ENCODE results near the gene LIN54.
"Not testable (repeated sequence)": the region's sequence is repeated elsewhere in the genome, so short reads cannot be mapped to it uniquely, and the experiment has no call there.

LIN54 gene

DNA sequence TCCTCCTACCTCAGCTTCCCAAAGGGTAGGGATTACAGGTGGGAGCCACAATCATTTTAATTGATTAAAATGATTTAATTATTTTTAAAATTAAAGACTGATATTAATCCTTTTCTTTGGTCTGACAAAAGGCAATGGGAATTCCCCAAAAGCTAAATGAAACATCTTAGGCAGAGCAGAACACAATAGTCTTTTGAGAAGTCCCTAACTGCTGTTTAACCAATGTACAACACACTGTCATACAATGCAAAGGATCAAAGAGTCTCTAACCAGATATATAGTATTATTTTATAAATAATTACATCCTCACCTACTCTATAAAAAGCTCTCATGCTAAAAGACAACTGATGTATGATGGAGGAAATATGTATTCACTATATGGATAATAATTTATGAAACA is 63.1 kb downstream of the LIN54 start:
- no peak for DNase-seq (ENCODE audit: low read depth in 2 of 2)

DNA sequence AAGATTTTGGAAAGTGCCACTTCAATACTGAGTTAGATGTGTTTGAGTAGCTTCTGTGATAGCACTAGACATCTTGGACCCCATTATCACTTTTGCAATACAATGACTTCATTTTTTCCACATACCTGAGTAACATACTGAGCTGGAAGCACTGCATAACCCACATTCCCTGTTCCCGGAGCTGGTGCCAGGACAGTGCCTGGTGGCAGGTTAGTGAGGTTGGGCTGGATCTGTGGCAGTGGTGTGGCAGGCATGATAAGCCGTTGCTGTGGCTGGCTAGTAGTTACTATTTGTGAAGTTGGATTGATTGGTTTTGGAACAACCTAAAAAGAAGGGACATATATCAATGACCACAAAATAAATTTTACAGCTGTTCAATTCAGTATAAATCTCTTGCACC is 71.2 kb downstream of the LIN54 start:
- no peak for DNase-seq (ENCODE audit: low read depth in 2 of 2)

DNA sequence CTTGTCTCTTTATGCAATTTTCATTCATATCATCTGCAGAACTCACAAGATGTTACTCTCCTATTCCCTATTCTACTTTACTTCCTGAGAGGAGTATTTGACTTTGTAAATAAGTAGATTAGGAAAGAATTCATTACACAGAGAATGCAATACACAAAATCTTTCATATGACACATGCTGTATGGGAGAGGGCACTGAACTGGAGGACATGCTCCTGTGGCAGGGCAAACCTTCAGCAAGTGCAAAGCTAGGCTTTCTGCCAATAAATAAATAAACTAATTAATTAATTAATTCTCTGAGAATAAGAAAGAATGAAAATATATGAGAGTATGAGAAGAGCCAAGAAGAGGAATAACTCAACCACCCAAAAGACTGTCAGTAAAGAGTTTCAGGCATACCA is 76.2 kb downstream of the LIN54 start:
- DNase-seq (ENCODE audit: low read depth in 2 of 2), result no peak

DNA sequence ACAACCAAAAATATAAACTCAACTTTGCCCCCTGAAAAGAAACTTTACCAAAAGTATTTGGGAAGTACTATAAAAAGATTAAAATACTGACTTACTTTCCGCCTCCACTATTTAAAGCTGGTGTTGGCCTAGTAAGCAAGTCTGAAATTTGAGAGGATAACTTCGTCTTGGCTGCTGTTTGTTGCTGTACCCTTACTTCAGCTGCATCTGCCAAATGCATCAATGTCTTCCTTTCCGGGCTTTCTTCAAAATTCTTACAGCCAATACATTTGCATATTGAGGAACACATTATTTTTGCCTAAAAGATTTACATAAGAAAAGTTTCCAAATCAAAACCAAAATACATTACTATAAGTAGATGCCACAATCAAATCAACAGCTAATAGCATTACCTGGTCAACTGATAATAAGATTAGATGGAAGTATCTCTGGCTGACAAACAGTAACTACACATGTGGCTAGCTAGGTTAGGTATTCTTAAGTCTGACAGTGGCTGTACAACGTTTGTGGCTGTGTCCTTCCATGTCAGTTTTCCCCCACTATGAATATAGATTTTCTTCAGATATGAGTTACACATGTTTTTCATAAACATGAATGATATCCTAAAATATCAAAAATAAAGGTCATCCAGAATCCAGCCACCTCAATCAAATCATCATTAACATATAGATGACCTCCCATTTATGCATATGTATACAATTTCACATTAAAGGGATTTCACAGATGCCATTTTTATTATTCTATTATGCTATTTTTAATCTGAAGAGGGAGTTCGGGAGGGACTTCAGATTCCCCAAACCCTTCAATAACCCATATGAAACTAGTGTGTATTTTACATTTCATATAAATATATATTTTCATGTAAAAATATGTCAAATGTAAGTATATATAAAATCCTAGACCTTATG is 79.5 kb downstream of the LIN54 start:
- DNase-seq (ENCODE audit: low read depth in 2 of 2), result no peak

DNA sequence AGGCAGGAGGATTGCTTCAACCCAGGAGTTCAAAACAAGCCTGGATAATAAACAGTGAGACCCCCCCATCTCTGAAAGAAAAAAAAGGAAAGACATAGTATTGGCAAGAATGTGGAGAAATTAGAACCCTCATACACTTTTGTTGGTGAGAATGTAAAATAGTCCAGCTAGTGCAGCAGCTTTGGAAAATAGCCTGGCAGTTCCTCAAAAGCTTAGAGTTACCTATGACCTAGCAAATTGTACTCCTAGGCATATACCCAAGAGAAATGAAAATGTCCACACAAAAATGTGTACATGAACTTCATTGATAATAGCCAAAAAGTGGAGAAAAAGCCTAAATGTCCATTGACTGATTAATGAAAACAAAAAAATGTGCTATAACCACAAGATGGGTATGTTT is 88.8 kb downstream of the LIN54 start:
- no peak for DNase-seq (ENCODE audit: low read depth in 2 of 2)

DNA sequence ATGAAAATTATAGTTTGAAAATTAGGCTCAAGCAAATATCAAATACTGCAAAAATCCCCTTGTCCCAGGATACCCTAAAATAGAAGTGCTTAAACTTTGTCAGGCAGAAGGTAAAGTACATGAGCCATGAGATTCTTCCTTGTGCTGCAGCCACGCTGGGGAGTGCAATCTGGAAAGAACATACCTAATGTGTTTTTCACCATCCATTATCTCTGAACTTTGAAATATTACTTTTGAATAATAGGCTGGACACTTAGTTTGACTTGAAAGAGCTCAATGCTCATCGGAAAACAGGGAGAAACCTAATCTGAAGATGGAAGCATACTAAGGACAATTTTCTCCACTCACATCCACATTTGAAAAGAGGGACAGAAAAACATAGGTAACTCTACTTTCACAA is 91.2 kb downstream of the LIN54 start:
- DNase-seq (ENCODE audit: low read depth in 2 of 2), result no peak

DNA sequence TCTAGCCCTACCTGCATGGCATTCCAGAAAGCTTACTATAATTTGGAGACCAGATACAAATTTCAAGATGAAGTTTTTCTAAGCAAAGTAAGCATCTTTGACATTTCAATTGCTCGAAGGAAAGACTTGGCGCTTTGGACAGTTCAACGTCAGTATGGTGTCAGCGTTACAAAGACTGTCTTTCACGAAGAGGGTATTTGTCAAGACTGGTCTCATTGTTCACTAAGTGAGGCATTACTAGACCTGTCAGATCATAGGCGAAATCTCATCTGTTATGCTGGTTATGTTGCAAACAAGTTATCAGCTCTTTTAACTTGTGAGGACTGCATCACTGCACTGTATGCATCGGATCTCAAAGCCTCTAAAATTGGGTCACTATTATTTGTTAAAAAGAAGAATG is 92.5 kb downstream of the LIN54 start:
- DNase-seq (ENCODE audit: low read depth in 2 of 2), result no peak

DNA sequence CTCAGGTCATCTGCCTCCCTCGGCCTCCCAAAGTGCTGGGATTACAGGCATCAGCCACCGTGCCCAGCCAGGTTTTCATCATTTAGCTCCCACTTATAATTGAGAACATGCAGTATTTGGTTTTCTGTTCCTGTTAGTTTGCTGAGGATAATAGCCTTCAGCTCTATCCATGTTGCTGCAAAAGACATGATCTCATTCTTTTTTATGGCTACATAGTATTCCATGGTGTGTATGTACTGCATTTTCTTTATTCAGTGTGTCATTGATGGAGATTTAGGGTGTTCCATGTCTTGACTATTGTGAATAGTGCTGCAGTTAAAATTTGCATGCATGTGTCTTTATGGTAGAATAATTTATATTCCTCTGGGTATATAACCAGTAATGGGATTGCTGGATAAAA is 96.7 kb downstream of the LIN54 start:
- DNase-seq (ENCODE audit: low read depth in 2 of 2), result not testable (repeated sequence)

DNA sequence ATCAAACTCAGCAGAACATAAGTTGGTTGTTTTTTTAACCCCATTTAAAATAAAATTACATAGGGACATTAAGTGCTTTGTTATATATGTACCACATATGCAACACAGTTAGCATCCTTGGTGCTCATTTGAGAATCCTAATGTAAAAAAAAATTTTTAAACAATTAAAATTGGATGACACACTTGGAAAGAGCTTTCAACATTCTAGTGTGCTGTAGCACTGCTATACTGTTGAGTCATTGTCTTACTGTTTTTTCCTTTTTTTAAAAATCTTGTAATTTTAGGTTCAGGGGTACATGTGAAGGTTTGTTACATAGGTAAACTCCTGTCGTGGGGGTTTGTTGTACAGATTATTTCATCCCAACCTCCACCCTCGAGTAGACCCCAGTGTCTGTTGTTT is 97.3 kb downstream of the LIN54 start:
- DNase-seq (ENCODE audit: low read depth in 2 of 2), result no peak

DNA sequence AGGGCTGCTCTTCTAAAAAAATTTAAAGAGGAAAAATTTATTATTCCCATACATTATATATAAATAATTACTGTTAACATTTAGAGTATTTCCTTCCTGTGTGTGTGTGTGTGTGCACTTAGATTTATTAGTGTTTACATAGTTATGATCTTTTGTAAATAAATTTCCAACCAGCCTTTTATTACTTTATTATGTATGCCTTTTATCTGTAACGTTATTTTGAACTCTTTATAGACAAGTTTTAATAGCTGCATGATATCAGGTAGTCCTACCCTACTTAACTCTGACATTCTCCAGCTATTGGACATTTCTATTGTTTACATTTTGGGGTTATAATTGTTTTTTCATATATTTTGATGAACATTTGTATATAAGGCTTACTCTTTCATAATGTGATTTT is 101.3 kb downstream of the LIN54 start:
- DNase-seq (ENCODE audit: low read depth in 2 of 2), result no peak

DNA sequence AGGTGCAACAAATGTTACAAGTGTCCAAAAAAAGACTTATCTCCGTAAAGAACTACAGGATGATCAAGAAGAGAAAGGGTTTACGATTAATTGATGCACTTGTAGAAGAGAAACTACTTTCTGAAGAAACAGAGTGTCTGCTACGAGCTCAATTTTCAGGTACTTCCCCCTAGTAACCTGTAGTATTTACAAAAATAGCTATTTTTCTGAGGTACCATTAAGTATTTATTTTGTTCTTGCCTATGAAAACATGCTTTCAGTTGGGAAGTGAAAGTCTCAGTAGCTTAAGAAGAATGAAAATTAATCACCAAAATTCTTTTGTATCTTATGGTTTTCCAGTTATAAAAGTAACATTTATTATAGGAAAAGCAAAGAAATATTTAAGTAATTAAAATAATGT is 104.2 kb downstream of the LIN54 start:
- no peak for DNase-seq (ENCODE audit: low read depth in 2 of 2)

DNA sequence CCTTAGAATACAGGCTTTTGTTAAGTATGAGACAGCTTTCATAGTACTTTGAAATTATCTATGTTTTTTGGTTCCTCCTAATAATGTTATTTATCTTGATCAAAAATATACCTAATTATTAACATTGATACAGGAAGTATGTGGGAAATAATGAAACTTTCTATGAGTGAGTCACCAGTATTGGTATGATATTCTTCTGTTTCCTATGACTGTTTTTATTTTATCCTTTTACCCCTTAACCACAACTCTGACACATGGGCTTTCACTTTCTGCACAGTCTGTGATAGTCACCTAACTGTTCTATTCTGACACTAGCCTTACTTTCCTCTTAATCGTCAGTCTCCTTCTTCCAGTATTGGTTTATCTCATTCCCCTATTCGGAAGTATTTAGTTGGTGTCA is 105.4 kb downstream of the LIN54 start:
- DNase-seq (ENCODE audit: low read depth in 2 of 2), result no peak

DNA sequence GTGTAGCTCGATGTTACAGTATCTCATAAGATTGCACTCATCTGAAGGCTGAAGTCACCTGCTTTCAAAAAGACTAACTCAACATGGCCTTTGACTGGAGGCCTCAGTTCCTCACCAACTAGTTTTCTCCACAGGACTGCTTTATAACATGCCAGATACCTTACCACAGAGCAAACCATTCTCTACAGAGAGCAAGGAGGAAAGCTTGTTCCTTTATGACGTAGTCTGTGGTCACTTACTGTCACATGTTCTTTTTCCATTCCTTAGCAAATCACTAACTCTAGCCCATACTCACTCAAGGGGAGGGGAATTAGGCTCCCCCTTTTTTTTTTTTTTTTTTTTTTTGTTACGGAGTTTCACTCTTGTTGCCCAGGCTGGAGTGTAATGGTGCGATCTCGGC is 106.9 kb downstream of the LIN54 start:
- no peak for DNase-seq (ENCODE audit: low read depth in 2 of 2)

DNA sequence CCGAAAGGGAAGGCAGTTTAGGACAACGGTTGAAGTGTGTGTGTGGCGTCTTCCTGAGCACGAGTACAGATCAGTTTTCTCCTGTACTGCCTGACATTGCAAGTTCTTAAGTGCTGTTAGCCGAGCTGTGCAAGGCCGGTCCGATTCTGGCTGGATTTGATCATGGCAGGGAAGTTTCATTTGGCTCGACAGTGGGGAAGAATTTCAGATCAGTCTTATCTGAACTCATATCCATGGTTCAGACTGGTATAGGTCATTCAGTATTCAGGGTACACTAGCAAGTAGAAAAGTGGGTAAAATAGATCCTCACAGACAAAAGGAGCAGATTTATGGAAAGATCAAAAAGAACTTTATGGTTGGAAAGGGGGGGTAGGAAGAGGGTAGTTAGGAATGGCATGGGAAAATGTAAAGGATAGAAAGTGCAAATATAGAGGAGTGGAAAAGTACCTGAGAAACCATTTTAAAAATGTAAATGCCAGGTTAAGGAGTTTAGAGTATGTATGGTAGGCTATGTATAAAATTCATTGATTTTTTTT is 109.4 kb downstream of the LIN54 start:
- DNase-seq (ENCODE audit: low read depth in 2 of 2), result no peak

DNA sequence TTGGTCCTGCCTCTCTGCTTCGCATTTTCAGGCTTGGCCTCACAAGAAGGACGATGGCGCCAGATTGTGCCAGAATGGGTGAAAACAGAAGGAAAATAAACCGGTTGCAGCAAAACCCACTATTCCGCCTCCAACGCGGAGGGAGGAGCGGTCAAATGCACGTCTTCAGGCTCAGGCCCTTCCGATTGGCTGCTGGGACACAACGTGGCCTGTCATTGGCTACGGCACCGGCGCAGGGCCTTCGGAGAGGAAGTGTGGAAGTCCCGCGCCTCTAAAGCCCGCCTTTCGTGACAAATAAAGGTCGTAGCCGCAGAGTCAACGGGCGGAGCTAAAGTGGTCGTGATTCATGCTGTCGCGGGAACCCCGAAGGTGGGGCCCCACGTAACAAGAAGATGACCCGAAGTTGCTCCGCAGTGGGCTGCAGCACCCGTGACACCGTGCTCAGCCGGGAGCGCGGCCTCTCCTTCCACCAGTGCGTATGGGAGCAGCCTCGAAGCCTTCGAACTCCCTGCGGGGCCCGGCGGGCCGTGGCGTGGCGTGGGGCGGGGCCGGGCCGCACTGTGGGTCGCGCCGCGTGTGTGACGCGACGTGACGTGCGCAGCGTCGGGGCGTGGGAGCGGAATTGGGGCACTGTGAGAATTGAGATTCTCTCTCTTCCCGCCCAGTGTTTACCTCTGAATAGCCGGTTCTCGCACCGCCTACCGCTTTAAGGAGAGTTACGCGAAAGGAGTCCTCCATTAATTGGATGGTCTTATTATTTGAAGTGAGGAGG is 110.0 kb downstream of the LIN54 start, which contains the start of gene THAP9:
THAP9 (plus strand) TSS at position 325 of the 772 bp plus-strand sequence; CDS start at position 393, 68 bp downstream.
- DNase-seq (ENCODE audit: low read depth in 2 of 2), result peak; percentile 98 to 99

DNA sequence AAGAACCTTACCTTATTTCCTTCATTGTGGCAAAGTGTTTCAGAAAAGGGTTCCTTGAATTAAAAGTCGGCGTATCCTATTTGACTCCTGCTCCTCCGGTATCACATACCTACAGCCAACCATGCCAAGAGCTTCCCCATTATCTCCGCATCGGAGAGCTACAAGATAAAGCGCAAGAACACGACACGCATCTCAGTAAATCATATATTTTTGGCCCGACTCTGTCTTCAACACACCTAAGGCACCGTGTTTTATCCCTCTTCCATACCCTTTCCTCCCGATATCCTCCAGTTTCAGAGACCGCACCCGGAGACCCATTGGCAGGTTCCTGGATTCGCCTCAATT is 110.6 kb downstream of the LIN54 start:
- no peak for DNase-seq (ENCODE audit: low read depth in 2 of 2)

DNA sequence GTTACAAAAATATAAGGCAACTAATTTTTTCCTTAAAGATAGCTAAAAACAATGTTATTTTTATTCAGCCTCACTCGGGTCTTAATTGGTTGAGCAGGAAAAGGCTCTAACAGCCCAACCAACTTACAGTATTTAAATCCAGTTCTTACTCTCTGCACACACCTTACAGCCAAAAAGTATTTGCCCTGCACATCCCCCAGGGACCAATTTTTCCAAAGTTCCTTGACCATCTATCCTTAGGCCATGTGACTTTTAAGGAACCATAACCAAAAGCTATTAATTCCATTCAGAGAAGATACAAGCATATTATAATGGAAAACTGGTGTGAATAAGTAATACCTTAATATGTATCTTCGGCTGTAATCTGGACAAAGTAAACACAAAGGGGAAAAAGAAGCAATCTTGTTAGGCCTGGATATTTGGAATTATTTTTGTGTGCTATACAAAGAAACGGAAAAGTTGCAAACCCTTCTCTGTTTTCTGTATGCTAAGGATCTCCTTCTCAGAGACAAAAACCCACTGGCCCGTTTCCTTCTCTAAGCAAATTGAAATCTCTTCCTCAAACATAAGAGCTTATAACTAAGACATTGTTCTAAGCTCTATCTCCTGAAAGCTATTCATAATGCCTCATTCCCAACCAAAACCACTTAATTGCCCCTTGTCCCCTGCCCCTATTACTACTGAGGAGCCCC is 111.1 kb downstream of the LIN54 start:
- no peak for DNase-seq (ENCODE audit: low read depth in 2 of 2)

DNA sequence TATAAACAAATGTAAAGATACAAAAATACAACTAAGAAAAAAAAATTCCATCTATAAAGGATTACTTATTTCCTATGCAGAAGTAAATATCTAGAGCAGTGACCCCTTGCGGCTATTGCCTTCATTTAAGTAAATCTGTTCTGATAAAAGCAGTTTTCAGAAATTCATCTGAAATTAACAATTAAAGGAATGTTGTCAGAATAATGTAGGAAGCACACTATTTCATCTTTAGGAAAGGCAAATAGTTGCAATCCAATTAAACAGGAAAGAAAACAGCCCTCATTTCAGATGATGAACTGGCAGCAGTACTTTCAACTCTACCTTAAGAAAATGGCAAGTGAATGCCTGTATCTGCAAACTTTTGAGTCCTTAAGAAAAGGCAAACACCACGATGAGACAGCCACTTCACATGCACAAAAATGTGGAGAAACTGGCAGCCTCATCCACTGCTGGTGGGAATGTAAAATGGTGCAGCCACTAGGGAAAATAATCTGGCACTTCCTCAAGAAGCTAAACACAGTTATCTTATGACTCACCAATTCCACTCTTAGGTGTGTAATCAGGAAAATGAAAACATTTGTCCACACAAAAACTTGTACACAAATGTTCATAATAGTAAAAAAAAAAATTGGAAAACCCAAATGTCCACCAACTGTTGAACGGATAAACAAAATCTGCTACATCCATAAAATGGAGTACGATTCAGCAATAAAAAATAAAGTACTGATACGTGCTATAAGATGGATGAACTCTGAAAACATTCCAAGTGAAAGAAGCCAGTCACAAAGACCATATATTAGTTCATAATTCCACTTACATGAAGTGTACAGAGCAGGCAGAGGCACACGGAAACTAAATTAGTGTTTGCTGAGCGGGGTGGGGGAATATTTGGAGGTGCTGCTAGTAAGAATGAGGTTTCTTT is 112.0 kb downstream of the LIN54 start:
- DNase-seq (ENCODE audit: low read depth in 2 of 2), result no peak

DNA sequence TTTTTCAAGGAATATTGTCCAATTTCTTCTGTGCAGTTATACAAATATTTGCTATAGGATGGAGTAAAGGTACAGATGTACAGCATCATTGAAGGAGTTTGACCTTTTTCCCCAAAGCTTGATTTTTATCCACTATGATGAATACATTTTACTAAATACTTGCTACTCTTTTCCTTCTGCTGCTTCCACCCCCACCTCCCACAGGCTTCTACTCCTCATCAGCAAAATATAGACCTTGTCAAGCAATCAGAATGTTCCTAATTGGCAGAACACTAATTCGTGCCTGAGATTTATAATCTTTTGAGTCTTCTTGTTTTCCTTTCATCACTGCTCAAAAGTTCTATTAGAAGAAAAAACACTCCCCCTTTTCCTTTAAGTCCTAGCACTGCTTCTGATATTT is 113.9 kb downstream of the LIN54 start:
- no peak for DNase-seq (ENCODE audit: low read depth in 2 of 2)

DNA sequence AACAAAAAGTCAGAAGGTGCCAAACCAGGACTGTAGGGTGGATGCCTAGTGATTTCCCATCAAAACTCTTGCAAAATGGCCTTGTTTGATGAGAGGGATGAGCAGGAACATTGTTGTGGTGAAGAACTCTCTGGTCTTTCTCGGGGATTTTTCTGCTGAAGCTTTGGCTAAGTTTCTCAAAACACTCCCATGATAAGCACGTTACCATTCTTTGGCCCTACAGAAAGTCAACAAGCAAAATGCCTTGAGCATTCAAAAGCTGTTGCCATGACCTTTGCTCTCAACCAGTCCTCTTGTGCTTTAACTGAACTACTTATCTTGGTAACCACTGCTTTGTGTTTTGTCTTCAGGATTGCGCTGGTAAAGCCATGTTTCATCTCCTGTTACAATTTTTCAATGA is 116.7 kb downstream of the LIN54 start:
- DNase-seq (ENCODE audit: low read depth in 2 of 2), result no peak

DNA sequence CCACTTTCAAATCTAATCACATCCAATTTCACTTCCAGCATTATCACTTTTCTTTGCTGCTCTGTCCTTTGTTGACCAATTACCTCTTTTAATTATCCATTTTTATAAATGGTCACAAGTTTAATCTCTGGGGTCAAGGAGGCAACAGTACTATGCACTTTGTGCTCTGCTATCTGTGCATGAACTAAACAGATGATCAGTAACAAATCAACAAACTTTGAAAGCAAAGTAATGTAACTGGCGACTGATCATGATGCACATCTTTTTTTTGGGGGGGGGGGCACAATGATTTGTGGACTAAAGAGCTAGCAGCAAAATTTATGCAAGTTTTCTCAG is 118.2 kb downstream of the LIN54 start:
- no peak for DNase-seq (ENCODE audit: low read depth in 2 of 2)
